K562 (cell line): ENCODE data around the gene CHCHD4. TPM values are rescaled to one million over a fixed set of nuclear protein-coding genes. Genes with fewer than 3 reads are reported as not detected.
A peak's percentile ranks its signal among the peaks of the same experiment; 100 is the strongest.

Source experiments
- ATAC-seq: fragments of 200-7000 bp; cut with Tn5 transposase; 3 replicates; pipeline ENCODE4 v1.9.1; 2020; ENCODE audit warnings: moderate library complexity
- BruUV-seq: library from RNA; stranded (reverse); fragments of 400-500 nt; replicated peaks from 2 replicates; lab custom pipeline; 2021; lab: Mats Ljungman, UMichigan
- CTCF ChIA-PET: fragments of 300-600 bp; formaldehyde crosslinking; extraction: SDS; loops from one replicate; lab custom pipeline; 2021; ENCODE audit warnings: low intra/inter-chr PET ratio; lab: Yijun Ruan, JAX
- POLR2A ChIA-PET: fragments of 300-600, 350-650 bp; sonication (Branson Sonifier 250); formaldehyde crosslinking; extraction: SDS; loops from one replicate; lab custom pipeline; 2021; ENCODE audit warnings: antibody characterized with exemption, inconsistent platforms; lab: Yijun Ruan, JAX
- DNase-seq, 4 experiments: peaks; one replicate each; pipeline versions ENCODE4 v3.0.0 to v3.0.0-alpha.2; 2011 to 2018; ENCODE audit warnings: low spot score in 3 of 4, mixed read lengths in 3 of 4; ENCODE audit errors: extremely low read depth in 1 of 4
- FAIRE-seq: peaks from 2 replicates; lab custom pipeline; 2011; peaks lifted over from hg19 to GRCh38; lab: Jason Lieb, UNC
- H2AFZ ChIP-seq: 2 replicates; pipeline ENCODE4 v1.6.0; 2011; ENCODE audit warnings: low read depth, low read length, control low read depth, inconsistent platforms
- H3K27ac ChIP-seq: fragments of 200-600 bp; 3 replicates; pipeline ENCODE4 v1.8.0; 2011; ENCODE audit warnings: low read depth, mild to moderate bottlenecking, control low read depth, inconsistent platforms, low read length, moderate library complexity, mixed read lengths; ENCODE audit errors: extremely low read depth
- H3K27me3 ChIP-seq, 2 experiments: fragments of 300-600 bp in 1 of 2; 2 replicates in 1 of 2; 3 replicates in 1 of 2; pipeline versions ENCODE4 v1.6.0 to v1.8.0; 2011; ENCODE audit warnings: inconsistent platforms in 2 of 2, low read length in 2 of 2, mild to moderate bottlenecking in 1 of 2, mixed read lengths in 1 of 2, moderate library complexity in 1 of 2; ENCODE audit not compliant: control insufficient read depth in 2 of 2, insufficient read depth in 2 of 2
- H3K36me3 ChIP-seq: fragments of 300-600 bp; 3 replicates; pipeline ENCODE4 v1.8.0; 2011; ENCODE audit warnings: mild to moderate bottlenecking, low read length, inconsistent platforms; ENCODE audit not compliant: control insufficient read depth, insufficient read depth
- H3K4me1 ChIP-seq, 2 experiments: fragments of 200-600 bp in 1 of 2; replicated peaks in 1 of 2; 2 replicates in 1 of 2; 3 replicates in 1 of 2; pipeline versions ENCODE4 v1.5.1 to v1.8.0; 2011; ENCODE audit warnings: inconsistent platforms in 2 of 2, low read length in 2 of 2, mild to moderate bottlenecking in 1 of 2, mixed read lengths in 1 of 2, moderate library complexity in 1 of 2; ENCODE audit not compliant: control insufficient read depth in 2 of 2, insufficient read depth in 2 of 2
- H3K4me2 ChIP-seq: 2 replicates; pipeline ENCODE4 v1.6.1; 2011; ENCODE audit warnings: low read length, control low read depth, inconsistent platforms, mixed read lengths; ENCODE audit not compliant: insufficient read depth
- H3K4me3 ChIP-seq: fragments of 200-600 bp; sonication (generic), shearing (Covaris generic); 2 replicates; pipeline ENCODE4 v1.5.1; 2016; ENCODE audit warnings: control low read depth, inconsistent platforms
- H3K79me2 ChIP-seq: fragments of 200-600 bp; 3 replicates; pipeline ENCODE4 v1.8.0; 2011; ENCODE audit warnings: low read length, inconsistent platforms; ENCODE audit not compliant: control insufficient read depth, insufficient read depth
- H3K9ac ChIP-seq, 2 experiments: 2 replicates each; pipeline versions ENCODE4 v1.6.0 to v1.6.1; 2011; ENCODE audit warnings: low read depth in 2 of 2, low read length in 2 of 2, control low read depth in 1 of 2, inconsistent platforms in 1 of 2, mild to moderate bottlenecking in 1 of 2, mixed read lengths in 1 of 2; ENCODE audit not compliant: insufficient read depth in 1 of 2
- H3K9me1 ChIP-seq: one replicate; pipeline ENCODE4 v1.6.0; 2011; ENCODE audit warnings: inconsistent platforms, mild to moderate bottlenecking, low read length, moderate library complexity; ENCODE audit not compliant: control insufficient read depth, insufficient read depth
- H3K9me3 ChIP-seq: replicated peaks from 2 replicates; pipeline ENCODE4 v1.5.1; 2011; ENCODE audit warnings: low read depth, low read length, inconsistent platforms; ENCODE audit not compliant: control insufficient read depth, insufficient read depth
- H4K20me1 ChIP-seq: replicated peaks from 2 replicates; pipeline ENCODE4 v1.6.1; 2011; ENCODE audit warnings: low read length, inconsistent platforms, mixed read lengths; ENCODE audit not compliant: control insufficient read depth, insufficient read depth
- POLR2G ChIP-seq: fragments of 200-400 bp; formaldehyde crosslinking; IDR thresholded peaks from 2 replicates; pipeline ENCODE4 v1.6.1; 2017; ENCODE audit warnings: low read depth, mild to moderate bottlenecking, antibody characterized with exemption, low read length, moderate library complexity
- SMC3 ChIP-seq: conservative IDR thresholded peaks from 2 replicates; pipeline ENCODE4 v1.6.1; 2011; ENCODE audit warnings: low read depth, low read length, improper control_type of control experiment; ENCODE audit not compliant: insufficient read depth
- SNRNP70 ChIP-seq: fragments of 200-400 bp; formaldehyde crosslinking; optimal IDR thresholded peaks from 2 replicates; pipeline ENCODE3; 2017; ENCODE audit warnings: low read depth, low read length
- WGBS: fragments of 100-300 bp; shearing (Covaris generic); methylation state at CpG from one replicate; pipeline ENCODE4 v1.1.6; 2016; ENCODE audit warnings: low coverage, mixed read lengths; ENCODE audit not compliant: insufficient coverage; ENCODE audit errors: missing lambda C conversion rate; 5-methylcytosine and 5-hydroxymethylcytosine counted together
- in situ Hi-C: fragments of 300-500 bp; cut with MboI; formaldehyde crosslinking; loops from 4 replicates; pipeline ENCODE4 v1.15.0; 2018; ENCODE audit warnings: inconsistent platforms, mixed read lengths
- intact Hi-C: fragments of 100-400 bp; cut with micrococcal nuclease; formaldehyde crosslinking; loops from 2 replicates; pipeline ENCODE4 v1.14.2; 2022
- polyA plus RNA-seq, 8 experiments: library from polyadenylated mRNA; depleted of rRNA in 4 of 8; stranded (reverse) in 5 of 8; unstranded in 3 of 8; fragments of >200 nt; fragmentation: Nextera tagmentation in 2 of 8; fragmentation: Illumina TruSeq in 1 of 8; extraction: Ambion mirVana in 2 of 8; extraction: Trizol in 1 of 8; gene quantifications; 2 replicates each; pipeline versions ENCODE4 v1.2.1 to v1.2.3, GENCODE V29; 2011 to 2014; ENCODE audit warnings: inconsistent platforms in 1 of 8, missing spikeins in 1 of 8
- total RNA-seq, 7 experiments: library from RNA; depleted of rRNA in 6 of 7; stranded (reverse); fragments of >200 nt in 6 of 7; fragmentation: Illumina TruSeq in 2 of 7; extraction: Trizol in 2 of 7; gene quantifications; 2 replicates each; pipeline versions ENCODE4 v1.2.1 to v1.2.3, GENCODE V29; 2011 to 2021; ENCODE audit warnings: low replicate concordance in 1 of 7

CHCHD4 gene
- total and polyA plus RNA-seq, 9 of the 15 experiments (the other 6 are each of a cell fraction or from before 2014, with no cell fraction given), result 55.4 to 225 (median 77.2) TPM

GRCh38 chr3:14138878-14139655 lies 14.4 kb upstream of the CHCHD4 start:
- TF ChIP-seq POLR2G, result peak; percentile 40; the same call in 1 of the 2 replicates
- TF ChIP-seq SMC3, result no peak
- peak; percentile 37 for TF ChIP-seq SNRNP70
- Histone ChIP-seq H3K9me1 (no peaks in the 10 kb centered on the region), H3K4me3 (no peak overlapping the region), H3K27me3 (no peaks in the 10 kb centered on the region), H3K36me3 (peaks cover 71% of the 10 kb centered on the region; the same call in 2 of the 3 replicates), H4K20me1 (no peaks in the 10 kb centered on the region; the same call in 1 of the 2 replicates), H3K9ac (peak overlapping the region in 1 of 2 experiments; percentile 4; a peak in 1 of 4 replicates), H3K9me3 (no peaks in the 10 kb centered on the region), H3K27ac (no peak overlapping the region), H3K79me2 (no peaks in the 10 kb centered on the region), H2AFZ (no peak overlapping the region), H3K4me1 (peaks cover 3 to 5% of the 10 kb centered on the region in 2 experiments; a peak in 4 of 5 replicates), H3K4me2 (no peak overlapping the region)
- ChIA-PET POLR2A (interaction anchor here (0.6 to 4.2 kb wide), 4 partner anchors 12 to 523 kb away, joined by 3 to 24 read pairs (median 3); partner anchors contain the start of genes CHCHD4 and TMEM43), CTCF (no interaction called here)
- 82% methylated on average over 14 of the region's 14 CpGs for WGBS
- in situ Hi-C loops, result no loop called here
- FAIRE-seq, result no peak
- BruUV-seq, result no TSS peak
- intact Hi-C loops, result no loop called here
- no peak for DNase-seq
- no peak for ATAC-seq
